Heart right ventricle (tissue), 16 donors: ENCODE measurements around the gene TRNT1. TPM values are rescaled to one million over a fixed set of nuclear protein-coding genes. Genes with fewer than 3 reads are reported as not detected.

Experiments
- ATAC-seq, 8 donors: fragments of 200-7000 bp; cut with Tn5 transposase; one replicate each; pipeline ENCODE4 v1.9.1; 2020; ENCODE audit warnings: mild to moderate bottlenecking in 8 of 8, moderate library complexity in 8 of 8, moderate number of reproducible peaks in 1 of 8
- DNase-seq, 2 donors: peaks; one replicate each; pipeline ENCODE4 v3.0.0-alpha.2; 2020
- H3K27ac ChIP-seq, 10 donors: fragments of 200-600 bp; sonication (generic) in 2 of 10; one replicate each; pipeline versions ENCODE4 v1.5.0 to v1.8.0; 2020 to 2022; ENCODE audit warnings: mild to moderate bottlenecking in 3 of 10
- H3K27me3 ChIP-seq, 7 donors: fragments of 200-600 bp; one replicate each; pipeline ENCODE4 v1.8.0; 2021 to 2022; ENCODE audit warnings: mild to moderate bottlenecking in 2 of 7
- H3K36me3 ChIP-seq, 9 donors: fragments of 200-600 bp; sonication (generic) in 1 of 9; one replicate each; pipeline versions ENCODE4 v1.5.0 to v1.8.0; 2020 to 2022; ENCODE audit warnings: mild to moderate bottlenecking in 2 of 9
- H3K4me1 ChIP-seq, 9 donors: fragments of 200-600 bp; sonication (generic) in 1 of 9; one replicate each; pipeline versions ENCODE4 v1.5.0 to v1.8.0; 2020 to 2022; ENCODE audit warnings: mild to moderate bottlenecking in 4 of 9
- H3K4me3 ChIP-seq, 10 donors: fragments of 200-600 bp; sonication (generic) in 2 of 10; one replicate each; pipeline versions ENCODE4 v1.5.0 to v1.8.0; 2020 to 2022; ENCODE audit warnings: mild to moderate bottlenecking in 7 of 10, moderate library complexity in 2 of 10
- H3K9me3 ChIP-seq, 11 donors: fragments of 200-600 bp in 10 of 11; sonication (generic) in 2 of 11; one replicate each; pipeline versions ENCODE4 v1.5.0 to v1.8.0; 2013 to 2022; ENCODE audit warnings: mild to moderate bottlenecking in 2 of 11, control low read depth in 1 of 11, moderate library complexity in 1 of 11
- WGBS, 2 donors: extraction: QIAGEN DNeasy Blood & Tissue Kit; methylation state at CpG; one replicate each; pipeline ENCODE4 v1.1.7; 2013; ENCODE audit warnings: inconsistent platforms in 1 of 2; 5-methylcytosine and 5-hydroxymethylcytosine counted together
- intact Hi-C, 10 donors: fragments of 100-400 bp; cut with DNase I; formaldehyde crosslinking; loops; one replicate each; pipeline versions ENCODE4 v1.11.1 to v1.14.2; 2022
- polyA plus RNA-seq, 2 donors: library from polyadenylated mRNA; stranded (reverse); fragments of 200-250 nt; gene quantifications; one replicate each; pipeline ENCODE4 v1.2.3, GENCODE V29; 2013
- total RNA-seq, 10 donors: library from RNA; stranded (reverse); fragmentation: NEBNext Ultra II Directional in 3 of 10; extraction: Animal tissue kit (Norgen Biotek cat#: 25700) in 3 of 10; gene quantifications; one replicate each; pipeline versions ENCODE4 v1.2.1 to v1.2.4, GENCODE V29; 2021 to 2023
- TF ChIP-seq, protein P1 (sequence below), 9 donors: fragments of 200-600 bp; sonication (generic) in 2 of 9; IDR thresholded peaks; one replicate each; pipeline versions ENCODE4 v1.5.0 to v1.8.0; 2021 to 2022; ENCODE audit warnings: antibody characterized with exemption in 9 of 9, mild to moderate bottlenecking in 5 of 9, moderate library complexity in 1 of 9
- donor health status: Arrhythmogenic right ventricular cardiomyopathy.
- donor health status: ischemic (EF 13 %, LVEDD 7.1; RV severe dilation, severe dysfunction).
- donor health status: healthy with polysubstance abuse.
- donor health status: DM: no; HTN: yes; CAD: no.
- donor health status: DM: no; HTN: no; CAD: no.
- donor health status: ischemic (EF 25% LVEDD 6.9; RV normal size, moderate dysfunction).
- donor health status: ischemic (EF 25% LVEDD 5.7; RV mildly dilated, moderate dysfunction).
- donor health status: healthy.
- donor health status: DM: yes; HTN: yes; CAD: no.
- donor health status: Ischemic cardiomyopathy.
- donor health status: ischemic (EF 35%, LVEDD 5.7; RV mildly dilated, moderate dysfunction).
- donor health status: nonischemic (EF 11% LVEDD 7.7; RV severe dilation, severe dysfunction).
- donor health status: DM: yes; HTN: yes; CAD: no.
- donor health status: PGD.
- donor health status: ischemic (EF 29% LVEDD 5.4; RV normal size, mild dysfunction).
- donor health status: nonischemic (EF 23%, LVEDD 6.1; RV moderate dilation, normal function).

Gene TRNT1
- total and polyA plus RNA-seq, 12 donors: 5.8 to 14.5 (median 10.6) TPM

- Histone ChIP-seq H3K27me3 (peaks cover 0 to 6% (median 0%) of the 10 kb centered on the region in 7 donors), H3K9me3 (no peaks in the 10 kb centered on the region), H3K4me3 (no peak overlapping the region), H3K36me3 (no peaks in the 10 kb centered on the region), H3K27ac (no peak overlapping the region), H3K4me1 (no peaks in the 10 kb centered on the region)
- TF ChIP-seq, protein P1, sequence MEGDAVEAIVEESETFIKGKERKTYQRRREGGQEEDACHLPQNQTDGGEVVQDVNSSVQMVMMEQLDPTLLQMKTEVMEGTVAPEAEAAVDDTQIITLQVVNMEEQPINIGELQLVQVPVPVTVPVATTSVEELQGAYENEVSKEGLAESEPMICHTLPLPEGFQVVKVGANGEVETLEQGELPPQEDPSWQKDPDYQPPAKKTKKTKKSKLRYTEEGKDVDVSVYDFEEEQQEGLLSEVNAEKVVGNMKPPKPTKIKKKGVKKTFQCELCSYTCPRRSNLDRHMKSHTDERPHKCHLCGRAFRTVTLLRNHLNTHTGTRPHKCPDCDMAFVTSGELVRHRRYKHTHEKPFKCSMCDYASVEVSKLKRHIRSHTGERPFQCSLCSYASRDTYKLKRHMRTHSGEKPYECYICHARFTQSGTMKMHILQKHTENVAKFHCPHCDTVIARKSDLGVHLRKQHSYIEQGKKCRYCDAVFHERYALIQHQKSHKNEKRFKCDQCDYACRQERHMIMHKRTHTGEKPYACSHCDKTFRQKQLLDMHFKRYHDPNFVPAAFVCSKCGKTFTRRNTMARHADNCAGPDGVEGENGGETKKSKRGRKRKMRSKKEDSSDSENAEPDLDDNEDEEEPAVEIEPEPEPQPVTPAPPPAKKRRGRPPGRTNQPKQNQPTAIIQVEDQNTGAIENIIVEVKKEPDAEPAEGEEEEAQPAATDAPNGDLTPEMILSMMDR (IDR thresholded peaks at IDR 0.05): no peak
- no peak for ATAC-seq
- intact Hi-C loops: no loop called here
- DNase-seq: no peak
- 79 to 85% methylated on average over 2 of the region's 2 CpGs for WGBS, 2 donors
These were observed 44.4 kb upstream of the TRNT1 start for GRCh38 chr3:3082234-3082924.

- TF ChIP-seq, protein P1 (IDR thresholded peaks at IDR 0.05): no peak
- no peaks in the 10 kb centered on the region for H3K36me3 ChIP-seq
- peaks cover 0 to 6% (median 0%) of the 10 kb centered on the region in 7 donors for H3K27me3 ChIP-seq
- H3K4me3 ChIP-seq: no peak overlapping the region
- 88 to 92% methylated on average over 3 of the region's 3 CpGs for WGBS, 2 donors
- DNase-seq: no peak
- peak overlapping the region in 1 of 10 donors; percentile 20 for H3K27ac ChIP-seq
- H3K4me1 ChIP-seq: no peaks in the 10 kb centered on the region
- intact Hi-C loops: no loop called here
- no peaks in the 10 kb centered on the region for H3K9me3 ChIP-seq
- ATAC-seq: no peak
These were observed 41.9 kb upstream of the TRNT1 start for GRCh38 chr3:3084890-3085289.

GRCh38 chr3:3085782-3086181, 41.0 kb upstream of the TRNT1 start:
- DNase-seq (no peak), ATAC-seq (no peak)
- intact Hi-C loops: no loop called here
- peak overlapping the region in 1 of 10 donors; percentile 20 for H3K27ac ChIP-seq
- H3K4me3 ChIP-seq: no peak overlapping the region
- 77 to 79% methylated on average over 6 of the region's 6 CpGs for WGBS, 2 donors
- no peaks in the 10 kb centered on the region for H3K36me3 ChIP-seq
- no peaks in the 10 kb centered on the region for H3K4me1 ChIP-seq
- TF ChIP-seq, protein P1 (IDR thresholded peaks at IDR 0.05): no peak
- no peaks in the 10 kb centered on the region for H3K9me3 ChIP-seq
- H3K27me3 ChIP-seq: peaks cover 0 to under 1% (median 0%) of the 10 kb centered on the region in 7 donors

DNA sequence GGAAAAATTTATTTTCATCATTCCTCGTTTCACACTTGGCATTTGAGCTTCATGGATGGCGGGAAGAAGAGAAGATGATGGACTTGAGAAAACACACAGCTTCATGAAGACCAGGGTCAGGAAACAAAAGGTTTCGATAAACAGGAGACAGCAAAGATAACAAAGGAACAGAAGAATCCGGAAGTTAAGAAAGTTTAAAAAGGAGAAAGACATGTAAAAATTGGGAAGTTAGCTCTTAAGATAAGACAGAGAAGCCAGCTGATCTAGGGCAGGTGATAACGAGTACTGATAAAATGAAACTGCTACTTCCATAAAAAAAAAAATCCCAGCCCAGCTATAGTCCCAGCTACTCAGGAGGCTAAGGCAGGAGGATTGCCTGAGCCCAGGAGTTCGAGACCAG, 40.5 kb upstream of the TRNT1 start:
- H3K4me1 ChIP-seq: no peaks in the 10 kb centered on the region
- H3K36me3 ChIP-seq: no peaks in the 10 kb centered on the region
- no peak overlapping the region for H3K27ac ChIP-seq
- H3K27me3 ChIP-seq: no peaks in the 10 kb centered on the region
- ATAC-seq: no peak
- intact Hi-C loops: no loop called here
- no peak for DNase-seq
- TF ChIP-seq, protein P1 (IDR thresholded peaks at IDR 0.05): no peak
- no peaks in the 10 kb centered on the region for H3K9me3 ChIP-seq
- 60 to 64% methylated on average over 6 of the region's 6 CpGs for WGBS, 2 donors
- no peak overlapping the region for H3K4me3 ChIP-seq
